ENCODE data around the gene DOP1B.
A peak's percentile ranks its signal among the peaks of the same experiment; 100 is the strongest.
"Not testable (repeated sequence)": the region's sequence is repeated elsewhere in the genome, so short reads cannot be mapped to it uniquely, and the experiment has no call there.

DOP1B gene

DNA sequence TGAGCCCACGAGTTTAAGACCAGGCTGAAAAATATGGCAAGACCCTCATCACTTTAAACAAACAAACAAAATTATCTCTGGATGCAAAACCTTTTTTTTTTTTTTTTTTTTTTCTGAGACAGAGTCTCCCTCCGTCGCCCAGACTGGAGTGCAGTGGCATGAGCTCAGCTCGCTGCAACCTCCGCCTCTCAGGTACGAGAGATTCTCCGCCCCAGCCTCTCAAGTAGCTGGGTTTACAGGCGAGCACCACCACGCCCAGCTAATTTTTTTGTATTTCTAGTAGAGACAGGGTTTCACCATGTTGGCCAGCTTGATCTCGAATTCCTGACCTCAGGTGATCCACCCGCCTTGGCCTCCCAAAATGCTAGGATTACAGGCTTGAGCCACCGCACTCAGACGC lies 16.8 kb upstream of the DOP1B start:
- H3K23ac ChIP-seq (ENCODE audit: low read length in 2 of 2); H2BK120ac ChIP-seq (ENCODE audit: low read depth, low read length); H2AFZ ChIP-seq (ENCODE audit: low read depth, low read length); H3K9me3 ChIP-seq (ENCODE audit: control insufficient read depth, low read length); H3K27me3 ChIP-seq (ENCODE audit: control insufficient read depth in 1 of 2, insufficient read depth in 1 of 2, low read length in 2 of 2); DNase-seq; H3K14ac ChIP-seq (ENCODE audit: low read length in 2 of 2); H2BK5ac ChIP-seq (ENCODE audit: low read depth, low read length, poor library complexity, severe bottlenecking); H3K4me2 ChIP-seq (ENCODE audit: low read length, poor library complexity, severe bottlenecking); H3K9ac ChIP-seq (ENCODE audit: low read length); H4K8ac ChIP-seq (ENCODE audit: low read length); H4K91ac ChIP-seq (ENCODE audit: low read length); H2AK5ac ChIP-seq (ENCODE audit: low read length, severe bottlenecking); H2BK15ac ChIP-seq (ENCODE audit: low read depth, poor library complexity, severe bottlenecking); H3K4me3 ChIP-seq (ENCODE audit: insufficient read depth in 1 of 2, low read depth in 1 of 2, low read length in 2 of 2); H3K79me1 ChIP-seq (replicated peaks; ENCODE audit: low read length, poor library complexity, severe bottlenecking); H2BK12ac ChIP-seq (ENCODE audit: low read length in 2 of 2); H3K4ac ChIP-seq (ENCODE audit: low read depth in 1 of 2, low read length in 2 of 2); H3K18ac ChIP-seq (ENCODE audit: low read depth in 1 of 2, low read length in 2 of 2); H3K27ac ChIP-seq (ENCODE audit: low read length, poor library complexity, severe bottlenecking): not testable (repeated sequence)
- WGBS, result 95% methylated on average over 13 of the region's 13 CpGs
- peaks cover 0 to 45% of the 10 kb centered on the region in 2 experiments for H3K36me3 ChIP-seq (ENCODE audit: control insufficient read depth in 1 of 2, insufficient read depth in 2 of 2, low read depth in 1 of 2, low read length in 2 of 2)
- peaks cover 14% of the 10 kb centered on the region for H3K4me1 ChIP-seq (ENCODE audit: control insufficient read depth, insufficient read depth, low read depth, low read length)

DNA sequence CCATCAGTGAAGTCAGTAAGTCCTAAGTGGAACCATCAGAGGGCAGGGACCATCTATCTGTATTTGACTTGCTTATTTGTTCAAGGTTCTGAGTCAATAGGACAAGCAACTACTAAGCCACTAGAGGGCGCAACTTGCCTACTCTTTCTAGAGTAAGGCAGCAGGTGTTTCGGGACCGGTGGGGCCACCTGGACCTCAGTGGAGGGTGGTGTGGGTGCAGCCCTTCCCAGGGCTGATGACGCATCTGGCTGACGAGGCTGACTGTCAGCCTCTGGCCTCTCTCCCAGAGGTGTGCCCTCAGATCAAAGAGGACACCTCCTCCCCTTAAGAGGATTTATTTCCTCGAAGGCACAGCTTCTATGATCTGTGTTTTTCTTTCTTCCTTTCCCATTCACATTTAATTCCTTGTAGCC lies 15.1 kb upstream of the DOP1B start:
- Histone ChIP-seq H3K27me3 (ENCODE audit: control insufficient read depth in 1 of 2, insufficient read depth in 1 of 2, low read length in 2 of 2) (no peaks in the 10 kb centered on the region), H3K14ac (ENCODE audit: low read length in 2 of 2) (no peak overlapping the region), H3K23ac (ENCODE audit: low read length in 2 of 2) (no peak overlapping the region), H3K4me2 (ENCODE audit: low read length, poor library complexity, severe bottlenecking) (peak overlapping the region; percentile 30), H2BK15ac (ENCODE audit: low read depth, poor library complexity, severe bottlenecking) (no peak overlapping the region), H2AK5ac (ENCODE audit: low read length, severe bottlenecking) (no peak overlapping the region), H3K9me3 (ENCODE audit: control insufficient read depth, low read length) (no peaks in the 10 kb centered on the region), H3K36me3 (ENCODE audit: control insufficient read depth in 1 of 2, insufficient read depth in 2 of 2, low read depth in 1 of 2, low read length in 2 of 2) (peaks cover 0 to 61% of the 10 kb centered on the region in 2 experiments), H2BK12ac (ENCODE audit: low read length in 2 of 2) (no peak overlapping the region), H2BK5ac (ENCODE audit: low read depth, low read length, poor library complexity, severe bottlenecking) (no peak overlapping the region), H2BK120ac (ENCODE audit: low read depth, low read length) (no peak overlapping the region), H3K9ac (ENCODE audit: low read length) (no peak overlapping the region), H2AFZ (ENCODE audit: low read depth, low read length) (no peak overlapping the region), H3K4ac (ENCODE audit: low read depth in 1 of 2, low read length in 2 of 2) (no peak overlapping the region), H3K79me1 (replicated peaks; ENCODE audit: low read length, poor library complexity, severe bottlenecking) (peaks cover 8% of the 10 kb centered on the region), H3K27ac (ENCODE audit: low read length, poor library complexity, severe bottlenecking) (no peak overlapping the region), H3K18ac (ENCODE audit: low read depth in 1 of 2, low read length in 2 of 2) (no peak overlapping the region), H4K91ac (ENCODE audit: low read length) (no peak overlapping the region), H3K4me1 (ENCODE audit: control insufficient read depth, insufficient read depth, low read depth, low read length) (peaks cover 3% of the 10 kb centered on the region), H3K4me3 (ENCODE audit: insufficient read depth in 1 of 2, low read depth in 1 of 2, low read length in 2 of 2) (no peak overlapping the region), H4K8ac (ENCODE audit: low read length) (no peak overlapping the region)
- peak; percentile 83 for DNase-seq
- 18% methylated on average over 6 of the region's 6 CpGs for WGBS

DNA sequence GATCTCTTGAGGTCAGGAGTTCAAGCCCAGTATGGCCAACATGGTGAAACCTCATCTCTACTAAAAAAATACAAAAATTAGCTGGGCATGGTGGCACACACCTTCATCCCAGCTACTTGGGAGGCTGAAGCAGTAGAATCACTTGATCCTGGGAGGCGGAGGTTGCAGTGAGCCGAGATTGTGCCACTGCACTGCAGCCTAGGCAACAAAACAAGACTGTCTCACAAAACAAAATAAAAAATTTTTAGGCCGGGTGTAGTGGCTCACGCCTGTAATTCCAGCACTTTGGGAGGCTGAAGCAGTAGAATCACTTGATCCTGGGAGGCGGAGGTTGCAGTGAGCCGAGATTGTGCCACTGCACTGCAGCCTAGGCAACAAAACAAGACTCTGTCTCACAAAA lies 12.4 kb upstream of the DOP1B start:
- not testable (repeated sequence) for H3K4me2 ChIP-seq (ENCODE audit: low read length, poor library complexity, severe bottlenecking); H3K4me3 ChIP-seq (ENCODE audit: insufficient read depth in 1 of 2, low read depth in 1 of 2, low read length in 2 of 2); H4K91ac ChIP-seq (ENCODE audit: low read length); H3K27ac ChIP-seq (ENCODE audit: low read length, poor library complexity, severe bottlenecking); H3K9me3 ChIP-seq (ENCODE audit: control insufficient read depth, low read length); H3K9ac ChIP-seq (ENCODE audit: low read length); H4K8ac ChIP-seq (ENCODE audit: low read length); H2AK5ac ChIP-seq (ENCODE audit: low read length, severe bottlenecking); H3K4me1 ChIP-seq (ENCODE audit: control insufficient read depth, insufficient read depth, low read depth, low read length); H3K14ac ChIP-seq (ENCODE audit: low read length in 2 of 2); H2BK5ac ChIP-seq (ENCODE audit: low read depth, low read length, poor library complexity, severe bottlenecking); H2AFZ ChIP-seq (ENCODE audit: low read depth, low read length); H3K23ac ChIP-seq (ENCODE audit: low read length in 2 of 2); H3K79me1 ChIP-seq (replicated peaks; ENCODE audit: low read length, poor library complexity, severe bottlenecking); DNase-seq; H3K18ac ChIP-seq (ENCODE audit: low read depth in 1 of 2, low read length in 2 of 2); H2BK120ac ChIP-seq (ENCODE audit: low read depth, low read length); H2BK12ac ChIP-seq (ENCODE audit: low read length in 2 of 2); H2BK15ac ChIP-seq (ENCODE audit: low read depth, poor library complexity, severe bottlenecking); H3K4ac ChIP-seq (ENCODE audit: low read depth in 1 of 2, low read length in 2 of 2); H3K27me3 ChIP-seq (ENCODE audit: control insufficient read depth in 1 of 2, insufficient read depth in 1 of 2, low read length in 2 of 2)
- WGBS, result 94% methylated on average over 2 of the region's 6 CpGs
- H3K36me3 ChIP-seq (ENCODE audit: control insufficient read depth in 1 of 2, insufficient read depth in 2 of 2, low read depth in 1 of 2, low read length in 2 of 2), result peaks cover 0 to 51% of the 10 kb centered on the region in 2 experiments

DNA sequence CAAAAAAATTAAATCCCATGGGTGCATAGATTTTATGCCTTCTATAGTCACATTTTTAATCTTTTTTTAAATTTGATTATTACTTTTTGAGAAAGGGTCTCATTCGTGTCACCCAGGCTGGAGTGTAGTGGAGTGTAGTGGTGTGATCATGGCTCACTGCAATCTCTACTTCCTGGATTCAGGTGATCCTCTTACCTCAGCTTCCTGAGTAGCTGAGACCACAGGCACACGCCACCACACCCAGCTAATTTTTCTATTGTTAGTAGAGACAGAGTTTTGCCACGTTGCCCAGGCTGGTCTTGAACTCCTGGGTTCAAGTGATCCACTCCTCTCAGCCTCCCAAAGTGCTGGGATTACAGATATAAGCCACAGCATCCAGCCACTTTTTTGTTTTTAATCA lies 11.4 kb upstream of the DOP1B start:
- Histone ChIP-seq H3K4me2 (ENCODE audit: low read length, poor library complexity, severe bottlenecking) (no peak overlapping the region), H3K36me3 (ENCODE audit: control insufficient read depth in 1 of 2, insufficient read depth in 2 of 2, low read depth in 1 of 2, low read length in 2 of 2) (peaks cover 0 to 41% of the 10 kb centered on the region in 2 experiments)

More for the DNA sequence above, 11.4 kb upstream of the DOP1B start:
- no peak for DNase-seq
- Histone ChIP-seq H2BK120ac (ENCODE audit: low read depth, low read length) (no peak overlapping the region), H2BK5ac (ENCODE audit: low read depth, low read length, poor library complexity, severe bottlenecking) (no peak overlapping the region), H3K14ac (ENCODE audit: low read length in 2 of 2) (no peak overlapping the region), H3K4me1 (ENCODE audit: control insufficient read depth, insufficient read depth, low read depth, low read length) (peaks cover 2% of the 10 kb centered on the region), H4K91ac (ENCODE audit: low read length) (no peak overlapping the region), H3K23ac (ENCODE audit: low read length in 2 of 2) (no peak overlapping the region), H3K4me3 (ENCODE audit: insufficient read depth in 1 of 2, low read depth in 1 of 2, low read length in 2 of 2) (no peak overlapping the region), H2BK15ac (ENCODE audit: low read depth, poor library complexity, severe bottlenecking) (no peak overlapping the region), H3K9me3 (ENCODE audit: control insufficient read depth, low read length) (no peaks in the 10 kb centered on the region), H2AFZ (ENCODE audit: low read depth, low read length) (no peak overlapping the region), H3K27ac (ENCODE audit: low read length, poor library complexity, severe bottlenecking) (no peak overlapping the region), H3K4ac (ENCODE audit: low read depth in 1 of 2, low read length in 2 of 2) (no peak overlapping the region), H3K9ac (ENCODE audit: low read length) (no peak overlapping the region), H3K18ac (ENCODE audit: low read depth in 1 of 2, low read length in 2 of 2) (no peak overlapping the region), H2BK12ac (ENCODE audit: low read length in 2 of 2) (no peak overlapping the region), H2AK5ac (ENCODE audit: low read length, severe bottlenecking) (no peak overlapping the region), H4K8ac (ENCODE audit: low read length) (no peak overlapping the region), H3K27me3 (ENCODE audit: control insufficient read depth in 1 of 2, insufficient read depth in 1 of 2, low read length in 2 of 2) (no peaks in the 10 kb centered on the region), H3K79me1 (replicated peaks; ENCODE audit: low read length, poor library complexity, severe bottlenecking) (peaks cover 5% of the 10 kb centered on the region)
- 100% methylated on average over 2 of the region's 3 CpGs for WGBS
